Limb (tissue), 2 donors: ENCODE results near the gene C1orf105.
"Not testable (repeated sequence)": the region's sequence is repeated elsewhere in the genome, so short reads cannot be mapped to it uniquely, and the experiment has no call there.

Experiments
- DNase-seq, 2 donors: peaks; one replicate each; pipeline ENCODE4 v3.0.0-alpha.2; 2016; ENCODE audit errors: extremely low spot score in 2 of 2

C1orf105 gene

GRCh38 chr1:172425339-172425738 is 4.9 kb downstream of the C1orf105 start:
- DNase-seq, result no peak

- DNase-seq, result no peak
Observed at GRCh38 chr1:172427191-172427590, 6.7 kb downstream of the C1orf105 start.

GRCh38 chr1:172429331-172430127 is 9.0 kb downstream of the C1orf105 start:
- peak in 1 of 2 donors; percentile 87 for DNase-seq

GRCh38 chr1:172430128-172430454 is 9.6 kb downstream of the C1orf105 start:
- no peak for DNase-seq

- no peak for DNase-seq
Observed at GRCh38 chr1:172431204-172431603, 10.7 kb downstream of the C1orf105 start.

- no peak for DNase-seq
Observed at GRCh38 chr1:172431721-172432192, 11.3 kb downstream of the C1orf105 start.

- not testable (repeated sequence) for DNase-seq
Observed at GRCh38 chr1:172437183-172437582, 16.7 kb downstream of the C1orf105 start.

GRCh38 chr1:172442404-172442803 is 21.9 kb downstream of the C1orf105 start:
- no peak for DNase-seq

- no peak for DNase-seq
Observed at GRCh38 chr1:172442843-172443565, 22.5 kb downstream of the C1orf105 start.

- DNase-seq, result peak; percentile 93
Observed at GRCh38 chr1:172443666-172444453, 23.4 kb downstream of the C1orf105 start, which contains the start of gene PIGC. Gene PIGC (minus strand): TSS chr1:172444069. CDS start chr1:172442622, 1,447 bp downstream.

GRCh38 chr1:172446547-172446946 is 26.1 kb downstream of the C1orf105 start:
- no peak for DNase-seq

GRCh38 chr1:172447641-172448040 is 27.2 kb downstream of the C1orf105 start:
- DNase-seq, result no peak

- DNase-seq, result no peak
Observed at GRCh38 chr1:172448995-172449584, 28.6 kb downstream of the C1orf105 start.

- DNase-seq, result peak; percentile 58 to 65
Observed at GRCh38 chr1:172449585-172450523, 29.4 kb downstream of the C1orf105 start.

- no peak for DNase-seq
Observed at GRCh38 chr1:172450524-172450885, 30.0 kb downstream of the C1orf105 start.

GRCh38 chr1:172451002-172451443 is 30.5 kb downstream of the C1orf105 start:
- DNase-seq, result no peak

GRCh38 chr1:172452536-172453152 is 32.2 kb downstream of the C1orf105 start:
- no peak for DNase-seq

GRCh38 chr1:172453153-172453545 is 32.7 kb downstream of the C1orf105 start:
- DNase-seq, result no peak

- DNase-seq, result no peak
Observed at GRCh38 chr1:172453607-172454006, 33.1 kb downstream of the C1orf105 start.

GRCh38 chr1:172455451-172455850 is 35.0 kb downstream of the C1orf105 start:
- DNase-seq, result no peak
